Measurements from ENCODE around the gene GALNT13.

GRCh38 chr2:154433010-154433409, 561.3 kb downstream of the GALNT13 start:
- TF ChIP-seq SNAPC4 (CRISPR knock-in tag; IDR thresholded peaks at IDR 0.05) (no peak), ZNF605 (CRISPR knock-in tag; IDR thresholded peaks at IDR 0.05) (no peak)
